PFSK-1 (cell line): Measurements from ENCODE around the gene SCRT2.

ENCODE experiments used
- FOXP2 ChIP-seq: optimal IDR thresholded peaks from 2 replicates; pipeline ENCODE3; 2011; ENCODE audit warnings: borderline replicate concordance, control low read depth, inconsistent platforms; ENCODE audit not compliant: insufficient read depth; ENCODE audit errors: extremely low read length, extremely low read depth
- POLR2AphosphoS5 ChIP-seq: IDR thresholded peaks from 2 replicates; pipeline ENCODE4 v1.6.1; 2012; ENCODE audit warnings: low read depth, mild to moderate bottlenecking, control low read depth, low read length, moderate library complexity
- SIN3A ChIP-seq: IDR thresholded peaks from 2 replicates; pipeline ENCODE4 v1.6.1; 2012; ENCODE audit warnings: mild to moderate bottlenecking, low read length, moderate library complexity, borderline replicate concordance; ENCODE audit not compliant: insufficient read depth
- TAF1 ChIP-seq: IDR thresholded peaks from 2 replicates; pipeline ENCODE4 v1.6.1; 2012; ENCODE audit warnings: low read length, control low read depth, borderline replicate concordance; ENCODE audit not compliant: insufficient read depth
- TF ChIP-seq, protein P1 (sequence below), 2 experiments: IDR thresholded peaks; 2 replicates each; pipeline versions ENCODE4 v1.6.1 to v1.8.0; 2011 to 2012; ENCODE audit warnings: low read depth in 2 of 2, low read length in 2 of 2, control low read depth in 1 of 2, inconsistent platforms in 1 of 2, mild to moderate bottlenecking in 1 of 2, moderate library complexity in 1 of 2; ENCODE audit not compliant: insufficient read depth in 1 of 2

The SCRT2 gene

DNA sequence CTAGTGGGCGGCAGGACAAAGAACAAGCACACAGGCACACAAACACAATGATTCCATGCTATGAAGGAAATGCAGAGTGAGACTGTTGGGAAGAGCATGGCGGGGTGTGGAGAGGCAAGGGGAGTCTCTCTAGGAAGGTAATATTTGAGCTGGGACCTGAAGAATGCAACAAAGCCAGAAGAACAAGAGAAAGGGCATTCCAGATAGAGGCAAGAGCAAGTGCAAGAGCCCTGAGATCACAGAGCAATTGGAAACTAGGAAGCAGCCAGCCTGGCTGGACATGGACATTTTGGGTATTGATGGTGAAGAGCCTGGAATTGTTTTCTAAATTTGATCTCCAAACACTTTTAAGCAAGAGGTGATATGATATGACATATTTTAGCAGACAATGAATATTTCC, 38.0 kb downstream of the SCRT2 start:
- no peak for TF ChIP-seq FOXP2
- TF ChIP-seq TAF1 = no peak
- TF ChIP-seq, protein P1, sequence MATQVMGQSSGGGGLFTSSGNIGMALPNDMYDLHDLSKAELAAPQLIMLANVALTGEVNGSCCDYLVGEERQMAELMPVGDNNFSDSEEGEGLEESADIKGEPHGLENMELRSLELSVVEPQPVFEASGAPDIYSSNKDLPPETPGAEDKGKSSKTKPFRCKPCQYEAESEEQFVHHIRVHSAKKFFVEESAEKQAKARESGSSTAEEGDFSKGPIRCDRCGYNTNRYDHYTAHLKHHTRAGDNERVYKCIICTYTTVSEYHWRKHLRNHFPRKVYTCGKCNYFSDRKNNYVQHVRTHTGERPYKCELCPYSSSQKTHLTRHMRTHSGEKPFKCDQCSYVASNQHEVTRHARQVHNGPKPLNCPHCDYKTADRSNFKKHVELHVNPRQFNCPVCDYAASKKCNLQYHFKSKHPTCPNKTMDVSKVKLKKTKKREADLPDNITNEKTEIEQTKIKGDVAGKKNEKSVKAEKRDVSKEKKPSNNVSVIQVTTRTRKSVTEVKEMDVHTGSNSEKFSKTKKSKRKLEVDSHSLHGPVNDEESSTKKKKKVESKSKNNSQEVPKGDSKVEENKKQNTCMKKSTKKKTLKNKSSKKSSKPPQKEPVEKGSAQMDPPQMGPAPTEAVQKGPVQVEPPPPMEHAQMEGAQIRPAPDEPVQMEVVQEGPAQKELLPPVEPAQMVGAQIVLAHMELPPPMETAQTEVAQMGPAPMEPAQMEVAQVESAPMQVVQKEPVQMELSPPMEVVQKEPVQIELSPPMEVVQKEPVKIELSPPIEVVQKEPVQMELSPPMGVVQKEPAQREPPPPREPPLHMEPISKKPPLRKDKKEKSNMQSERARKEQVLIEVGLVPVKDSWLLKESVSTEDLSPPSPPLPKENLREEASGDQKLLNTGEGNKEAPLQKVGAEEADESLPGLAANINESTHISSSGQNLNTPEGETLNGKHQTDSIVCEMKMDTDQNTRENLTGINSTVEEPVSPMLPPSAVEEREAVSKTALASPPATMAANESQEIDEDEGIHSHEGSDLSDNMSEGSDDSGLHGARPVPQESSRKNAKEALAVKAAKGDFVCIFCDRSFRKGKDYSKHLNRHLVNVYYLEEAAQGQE (IDR thresholded peaks at IDR 0.05; ENCODE audit: insufficient read depth in 1 of 2, low read depth in 2 of 2, low read length in 2 of 2) = no peak
- TF ChIP-seq POLR2AphosphoS5 = no peak
- TF ChIP-seq SIN3A = no peak

DNA sequence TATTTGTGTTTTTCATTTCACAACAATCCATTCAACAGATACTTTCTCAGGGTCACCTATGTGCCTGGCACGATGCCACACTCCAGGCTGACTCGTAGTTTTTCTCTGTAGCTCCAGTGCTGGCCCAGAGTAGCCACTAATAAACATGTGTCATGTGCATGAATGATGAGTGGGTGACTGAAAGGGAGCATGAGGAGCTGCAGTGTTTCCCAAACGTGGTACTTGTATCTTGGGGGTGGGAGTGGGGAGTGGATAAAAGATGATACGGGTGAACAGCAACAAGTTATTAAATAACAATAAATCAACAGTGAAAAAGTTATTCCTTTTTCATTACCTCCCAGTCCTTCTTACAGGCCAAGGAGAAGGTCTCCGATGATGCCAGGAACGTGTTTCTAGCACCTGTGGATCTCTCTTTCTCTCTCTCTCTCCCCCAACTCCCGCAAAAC, 39.7 kb downstream of the SCRT2 start:
- no peak for TF ChIP-seq TAF1
- TF ChIP-seq, protein P1 (IDR thresholded peaks at IDR 0.05; ENCODE audit: insufficient read depth in 1 of 2, low read depth in 2 of 2, low read length in 2 of 2) = no peak
- TF ChIP-seq FOXP2 = no peak
- no peak for TF ChIP-seq SIN3A
- no peak for TF ChIP-seq POLR2AphosphoS5

DNA sequence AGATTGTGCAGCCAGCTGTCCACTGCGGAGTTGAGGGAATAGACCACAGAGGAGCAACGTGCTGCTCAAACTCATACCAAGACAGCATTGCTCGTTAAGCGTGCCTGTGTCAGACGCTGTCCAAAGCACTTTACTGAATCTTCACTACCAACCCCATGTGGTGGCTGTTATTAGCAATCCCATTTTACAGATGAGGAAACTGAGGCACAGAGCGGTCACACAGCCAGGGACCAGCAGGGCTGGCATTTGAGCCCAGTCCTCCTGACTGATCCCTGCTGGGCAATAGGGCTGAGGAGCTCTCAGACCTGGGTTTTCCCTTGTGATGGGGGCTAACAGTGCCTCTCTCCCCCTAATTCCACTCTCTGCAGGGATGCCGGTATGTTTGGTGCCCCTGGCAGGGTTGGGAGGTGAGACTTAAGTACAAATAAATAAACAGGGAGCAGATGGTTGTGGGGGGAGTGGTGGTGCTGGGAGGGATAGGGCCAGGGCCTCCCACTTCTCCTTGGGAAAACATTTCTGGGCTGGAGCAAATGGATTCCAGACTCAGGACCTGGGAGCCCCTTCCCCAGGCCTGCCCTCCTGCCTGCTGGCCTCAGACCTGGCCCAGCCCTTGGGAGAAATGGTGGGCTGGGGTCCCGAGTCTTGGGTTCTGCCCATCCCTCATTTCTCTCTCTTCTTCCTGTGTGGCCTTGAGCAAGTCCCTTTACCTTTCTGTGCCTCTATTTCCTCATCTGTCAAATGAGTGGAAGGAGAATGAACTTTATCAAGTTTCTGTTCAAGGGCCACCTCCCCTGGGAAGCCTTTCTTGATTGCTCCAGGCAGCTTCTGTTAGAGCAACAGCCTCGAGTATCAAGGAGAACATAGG, 40.3 kb downstream of the SCRT2 start:
- TF ChIP-seq, protein P1 (IDR thresholded peaks at IDR 0.05; ENCODE audit: insufficient read depth in 1 of 2, low read depth in 2 of 2, low read length in 2 of 2) = no peak
- TF ChIP-seq SIN3A (no peak), POLR2AphosphoS5 (no peak), FOXP2 (no peak), TAF1 (no peak)

DNA sequence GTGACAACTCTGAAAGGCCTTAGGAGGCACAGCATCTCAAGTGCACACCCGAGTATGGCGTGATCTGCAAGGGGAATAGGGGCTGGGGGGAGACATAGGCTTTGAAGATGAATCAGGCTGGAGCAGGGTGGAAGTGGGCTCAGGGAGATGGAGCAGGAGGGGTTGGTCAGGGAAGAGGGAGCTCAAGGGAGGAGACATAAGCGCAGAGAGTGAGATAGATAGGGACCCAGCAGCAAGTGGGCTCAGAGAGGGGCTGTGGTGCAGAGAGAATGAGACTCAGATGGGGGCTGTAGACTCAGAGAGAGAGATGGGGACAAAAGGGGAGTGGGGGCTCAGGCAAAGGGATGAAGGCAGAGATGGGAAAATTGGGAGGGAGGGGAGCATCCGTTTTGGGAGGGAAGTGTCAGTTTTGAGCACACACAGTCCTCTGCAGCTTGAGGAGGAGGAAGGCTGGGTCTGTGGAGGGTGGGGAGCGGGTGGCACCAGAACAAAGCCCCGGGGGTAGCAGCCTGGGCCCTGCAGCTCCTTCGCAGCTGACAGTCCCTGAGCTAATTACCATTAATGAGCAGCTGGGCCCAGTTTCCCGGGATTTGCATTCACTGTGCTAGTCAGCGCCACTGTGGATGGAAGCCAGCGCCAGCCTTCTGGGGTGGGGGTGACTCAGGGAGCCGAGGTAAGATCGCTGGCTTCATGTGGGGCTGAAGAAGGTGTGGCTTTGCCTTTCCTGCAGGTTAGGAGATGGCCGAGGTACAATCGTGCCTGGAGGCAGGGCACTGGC, 41.3 kb downstream of the SCRT2 start:
- TF ChIP-seq FOXP2 (no peak), TAF1 (no peak), POLR2AphosphoS5 (no peak), SIN3A (no peak)
- TF ChIP-seq, protein P1 (IDR thresholded peaks at IDR 0.05; ENCODE audit: insufficient read depth in 1 of 2, low read depth in 2 of 2, low read length in 2 of 2) = no peak
